GM19324 (cell line): ENCODE measurements around the gene RNF112.
"Not testable (repeated sequence)": the region's sequence is repeated elsewhere in the genome, so short reads cannot be mapped to it uniquely, and the experiment has no call there.

Experiments used
- ATAC-seq: cut with Tn5 transposase; IDR thresholded peaks from one replicate; pipeline ENCODE4 v1.9.1; 2021; ENCODE audit warnings: mild to moderate bottlenecking, moderate library complexity; ENCODE audit not compliant: unreplicated experiment, low FRiP score

RNF112 gene

DNA sequence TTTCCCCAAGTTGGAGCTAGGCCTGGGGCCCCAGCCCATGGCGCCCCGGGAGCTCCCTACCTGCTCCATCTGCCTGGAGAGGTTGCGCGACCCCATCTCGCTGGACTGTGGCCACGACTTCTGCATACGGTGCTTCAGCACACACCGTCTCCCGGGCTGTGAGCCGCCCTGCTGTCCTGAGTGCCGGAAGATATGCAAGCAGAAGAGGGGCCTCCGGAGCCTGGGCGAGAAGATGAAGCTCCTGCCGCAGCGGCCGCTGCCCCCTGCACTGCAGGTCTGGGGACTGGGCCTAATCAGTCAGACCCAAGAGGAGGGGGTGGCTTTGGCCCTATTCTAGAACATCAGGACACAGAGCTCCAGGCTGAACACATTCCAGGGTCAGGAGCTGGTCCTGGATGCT is 1.5 kb downstream of the RNF112 start:
- no peak for ATAC-seq

DNA sequence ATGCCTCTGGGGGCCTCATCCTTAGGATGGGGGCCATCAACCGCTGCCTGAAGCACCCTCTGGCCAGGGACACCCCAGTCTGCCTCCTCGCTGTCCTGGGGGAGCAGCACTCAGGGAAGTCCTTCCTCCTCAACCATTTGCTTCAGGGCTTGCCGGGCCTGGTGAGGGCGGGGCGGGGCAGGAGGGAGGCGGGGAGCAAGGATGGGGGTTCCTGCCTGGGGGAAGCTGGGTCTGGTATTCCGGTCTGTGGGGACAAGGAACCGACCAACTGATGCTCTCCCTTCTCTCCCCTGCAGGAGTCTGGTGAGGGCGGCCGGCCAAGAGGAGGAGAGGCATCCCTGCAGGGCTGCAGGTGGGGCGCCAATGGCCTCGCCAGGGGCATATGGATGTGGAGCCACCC is 2.0 kb downstream of the RNF112 start:
- ATAC-seq = no peak

DNA sequence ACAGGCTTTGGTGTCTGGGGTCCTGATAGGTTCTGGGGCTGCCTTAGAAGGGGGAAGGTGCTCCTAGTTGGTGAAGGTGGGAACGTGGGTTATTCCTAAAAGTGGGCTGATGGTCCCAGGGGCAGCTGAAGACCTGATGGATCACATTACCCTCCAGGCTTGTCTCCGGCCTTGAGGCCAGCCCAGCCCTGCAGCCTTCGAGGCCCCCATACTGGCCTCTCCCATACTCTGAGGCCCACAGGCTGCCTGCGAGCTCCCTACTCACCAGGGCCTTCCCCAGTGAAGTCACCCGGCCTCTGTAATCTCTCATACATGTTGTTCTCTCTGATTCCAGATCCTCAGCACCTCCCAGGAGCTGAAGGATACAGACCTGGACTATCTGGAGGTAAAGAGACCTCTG is 2.7 kb downstream of the RNF112 start:
- no peak for ATAC-seq

DNA sequence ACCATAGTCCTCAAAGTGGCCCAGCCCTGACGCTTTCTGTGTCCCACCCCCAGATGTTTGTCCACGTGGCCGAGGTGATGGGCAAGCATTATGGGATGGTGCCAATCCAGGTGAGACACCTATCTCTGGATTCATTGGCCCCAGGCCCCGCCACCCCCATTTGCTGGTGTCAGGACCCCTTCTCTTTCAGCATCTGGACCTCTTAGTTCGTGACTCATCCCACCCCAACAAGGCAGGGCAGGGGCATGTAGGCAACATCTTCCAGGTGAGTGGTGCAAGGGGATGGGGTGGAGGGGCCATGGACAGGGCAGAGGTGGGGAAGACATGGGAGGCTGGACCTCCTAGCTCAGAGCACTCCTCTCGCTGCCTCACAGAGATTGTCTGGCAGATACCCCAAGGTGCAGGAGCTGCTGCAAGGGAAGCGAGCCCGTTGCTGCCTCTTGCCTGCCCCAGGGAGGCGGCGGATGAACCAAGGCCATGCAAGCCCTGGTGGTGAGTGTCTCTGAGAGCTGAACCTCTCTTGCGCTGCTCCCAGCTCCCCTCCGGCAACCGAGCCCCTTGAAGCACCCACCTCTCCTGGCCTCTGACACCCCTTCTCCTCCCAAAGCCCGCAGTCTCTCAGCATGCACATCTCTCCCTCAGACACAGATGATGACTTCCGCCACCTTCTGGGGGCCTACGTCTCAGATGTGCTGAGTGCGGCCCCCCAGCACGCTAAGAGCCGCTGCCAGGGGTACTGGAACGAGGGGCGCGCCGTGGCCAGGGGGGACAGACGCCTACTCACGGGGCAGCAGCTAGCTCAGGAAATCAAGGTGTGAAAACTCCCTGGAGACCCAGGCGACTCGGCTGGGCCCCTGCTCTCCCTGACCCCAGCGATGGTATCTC is 3.6 kb downstream of the RNF112 start:
- ATAC-seq = no peak

DNA sequence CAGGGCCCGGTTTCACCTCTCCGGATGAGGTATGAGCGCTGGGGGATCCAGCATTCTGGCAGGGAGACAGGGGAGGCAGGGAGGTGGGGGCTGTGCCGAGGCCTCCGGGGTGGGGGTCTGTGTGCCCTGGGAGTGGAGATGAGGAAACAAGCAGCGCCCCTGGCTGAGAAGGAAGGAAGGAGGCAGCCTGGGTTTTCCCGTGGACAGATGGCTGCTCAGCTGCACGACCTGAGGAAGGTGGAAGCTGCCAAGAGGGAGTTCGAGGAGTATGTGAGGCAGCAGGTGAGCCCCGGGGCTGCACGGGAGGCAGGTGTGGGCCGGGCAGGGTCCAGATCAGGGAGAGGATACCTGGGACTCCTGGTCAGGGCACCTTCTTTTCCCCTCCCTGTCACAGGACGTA is 4.3 kb downstream of the RNF112 start:
- no peak for ATAC-seq

DNA sequence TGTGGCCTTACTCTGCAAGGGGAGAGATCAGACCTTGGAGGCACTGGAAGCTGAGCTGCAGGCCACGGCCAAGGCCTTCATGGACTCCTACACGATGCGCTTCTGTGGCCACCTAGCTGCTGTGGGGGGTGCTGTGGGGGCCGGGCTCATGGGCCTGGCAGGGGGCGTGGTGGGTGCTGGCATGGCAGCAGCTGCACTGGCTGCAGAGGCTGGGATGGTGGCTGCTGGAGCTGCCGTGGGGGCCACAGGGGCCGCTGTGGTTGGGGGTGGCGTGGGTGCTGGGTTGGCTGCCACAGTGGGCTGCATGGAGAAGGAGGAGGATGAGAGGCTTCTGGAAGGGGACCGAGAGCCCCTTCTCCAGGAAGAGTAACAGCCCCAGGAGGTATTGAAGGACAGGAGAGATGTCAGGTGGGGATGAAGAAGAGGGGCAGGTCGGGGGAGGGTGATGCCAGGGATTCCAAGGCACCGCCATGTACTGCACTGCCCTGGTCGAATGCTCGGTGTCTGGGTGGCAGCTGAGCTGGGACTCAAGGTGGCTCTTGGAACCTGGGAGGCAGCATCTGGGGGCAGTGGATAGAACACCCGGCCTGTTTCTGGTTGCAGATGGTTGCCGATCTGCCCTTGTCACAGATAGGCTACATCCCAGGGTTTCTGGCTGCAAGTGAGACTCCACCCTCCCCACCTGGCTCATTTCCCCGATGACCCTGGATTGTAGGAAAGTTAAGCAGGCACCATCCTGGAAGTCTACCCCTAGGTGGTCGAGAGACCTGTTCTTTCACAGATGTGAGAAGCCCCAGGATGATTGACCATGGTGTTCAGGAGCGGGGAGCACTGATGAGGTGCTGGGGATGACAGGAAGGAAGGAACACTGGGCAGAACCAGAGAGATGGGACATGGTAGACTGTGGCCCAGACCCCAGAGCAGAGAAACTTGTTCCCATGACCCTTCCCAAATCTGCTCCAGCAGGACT is 5.1 kb downstream of the RNF112 start:
- ATAC-seq = no peak

DNA sequence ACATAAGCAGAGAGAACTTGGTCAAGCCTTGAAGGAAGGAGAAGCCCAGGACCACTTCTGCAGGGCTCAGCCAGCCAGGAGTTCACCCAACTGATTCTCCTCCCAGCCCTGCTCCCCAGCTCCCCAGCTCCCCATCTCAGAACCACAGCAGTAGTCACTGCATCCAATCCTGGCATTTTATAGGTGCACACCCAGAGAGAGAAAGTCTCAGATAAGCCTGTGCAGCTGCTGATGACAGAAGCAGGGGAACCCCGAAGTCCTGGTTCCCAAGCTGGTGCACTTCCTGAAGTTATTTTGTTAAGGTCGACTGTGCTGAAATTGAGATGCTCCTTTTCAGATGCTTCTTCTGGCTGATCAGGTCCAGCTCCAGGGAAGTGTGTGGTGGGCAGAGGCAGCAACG is 6.6 kb downstream of the RNF112 start:
- ATAC-seq = no peak

DNA sequence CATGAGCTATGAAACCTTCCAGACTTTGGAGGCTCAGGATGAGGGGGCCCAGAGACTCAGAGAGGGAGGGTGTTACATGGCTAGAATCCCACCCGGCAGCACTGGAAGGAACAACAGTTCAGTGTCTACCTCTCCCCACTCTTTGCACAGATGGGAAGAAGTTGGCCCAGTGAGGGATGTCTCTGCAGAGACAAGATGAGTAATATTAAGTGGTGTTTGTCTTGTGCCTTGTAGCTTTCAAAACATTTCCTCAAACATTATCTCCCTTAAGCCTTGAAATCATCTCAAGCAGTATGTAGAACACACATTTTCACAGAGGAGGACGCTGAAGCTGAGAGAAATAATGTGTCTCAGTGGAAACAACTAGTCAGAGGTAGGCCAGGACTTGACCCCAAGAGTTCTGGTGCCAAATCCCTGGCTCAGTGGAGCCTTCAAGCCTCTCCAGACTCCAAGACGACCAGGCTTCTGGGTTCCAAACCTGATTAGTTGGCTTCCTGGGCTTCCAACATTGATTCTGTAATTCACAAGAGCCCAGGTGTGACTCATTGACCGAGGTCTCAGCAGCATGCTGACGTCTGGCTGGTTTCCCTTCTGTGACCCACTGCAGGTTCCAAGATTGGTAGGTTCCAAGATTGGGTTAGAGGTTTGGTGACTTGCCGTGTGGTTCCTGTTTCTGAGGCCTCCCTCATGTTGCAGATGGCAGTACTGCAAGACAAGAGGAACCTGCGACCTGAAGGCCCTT is 7.4 kb downstream of the RNF112 start:
- no peak for ATAC-seq

DNA sequence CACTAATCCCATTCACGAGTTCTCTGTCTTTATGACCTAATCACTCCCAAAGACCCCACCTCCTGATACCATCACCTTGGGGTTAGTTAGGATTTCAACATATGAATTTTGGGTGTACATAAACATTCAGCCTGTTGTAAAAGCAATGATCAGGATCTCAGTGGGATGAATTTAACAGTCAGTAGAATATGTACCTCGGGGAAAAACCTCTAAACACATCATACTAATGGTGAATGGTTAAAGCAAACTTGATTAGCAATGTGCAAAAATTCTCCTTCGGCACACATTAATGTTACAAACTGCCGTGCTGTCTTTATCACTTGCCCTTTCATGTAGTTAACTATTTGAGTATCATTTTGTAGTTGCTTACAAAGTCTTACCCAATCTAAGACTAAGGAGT is 10.2 kb downstream of the RNF112 start:
- ATAC-seq = no peak

DNA sequence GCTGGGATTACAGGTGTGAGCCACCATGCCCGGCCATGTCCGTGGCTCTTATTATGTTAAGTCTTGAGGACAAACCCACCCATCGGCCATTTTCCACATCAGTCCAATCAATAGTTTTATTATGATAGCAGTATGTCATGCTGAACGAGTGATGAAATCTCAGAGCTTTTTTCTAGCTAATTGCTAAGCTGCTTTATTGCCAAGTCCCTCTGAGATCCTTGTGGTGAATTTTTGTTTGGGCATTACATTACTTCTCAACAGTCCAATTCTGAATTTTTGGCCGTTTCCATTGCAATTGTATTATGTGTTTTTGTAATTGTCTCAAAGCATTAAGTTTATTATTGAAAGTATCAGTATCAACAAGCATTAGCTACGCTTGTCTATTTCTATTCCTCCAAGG is 10.9 kb downstream of the RNF112 start:
- ATAC-seq = no peak

DNA sequence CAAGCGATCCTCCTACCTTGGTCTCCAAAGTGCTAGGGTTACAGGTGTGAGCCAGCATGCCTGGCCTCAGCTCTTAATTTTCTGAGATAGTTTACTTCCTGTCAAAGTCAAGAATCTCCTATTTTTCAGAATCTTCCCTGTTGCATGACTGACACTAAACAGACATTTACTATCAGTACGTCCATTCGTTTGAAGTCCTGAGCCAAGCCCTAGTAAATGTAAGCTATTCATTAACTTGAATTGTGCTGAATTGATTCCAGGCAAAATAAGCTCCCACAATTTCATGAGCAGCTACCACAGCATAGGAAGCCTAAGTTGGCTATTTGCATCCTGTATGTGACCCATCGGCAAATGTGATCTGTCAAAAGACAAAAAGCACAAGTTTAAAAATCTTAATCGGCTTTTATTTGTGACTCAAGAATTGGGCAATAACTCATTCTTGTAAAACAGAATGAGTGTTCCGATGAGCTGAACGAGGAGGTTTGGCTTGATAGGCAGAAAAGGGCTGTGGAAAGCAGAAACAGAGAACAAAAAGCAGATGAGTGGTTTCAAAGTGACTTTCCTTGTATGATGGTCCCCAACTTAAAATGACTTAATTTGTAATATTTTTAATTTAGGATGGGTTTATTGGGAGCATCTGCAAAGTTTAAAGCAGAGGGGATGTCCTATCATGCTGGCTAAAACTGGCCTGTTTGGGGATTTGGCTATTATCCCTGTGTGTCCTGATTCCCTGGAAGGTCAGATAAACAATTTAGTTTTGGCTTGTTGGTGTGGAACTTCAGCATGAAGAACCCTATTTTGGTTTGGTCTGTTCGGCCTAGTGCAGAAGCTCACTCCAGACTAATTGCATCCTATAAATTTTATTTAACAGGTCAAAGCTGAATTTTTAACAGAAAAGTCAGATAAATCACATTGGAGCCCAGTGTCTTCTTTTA is 14.2 kb downstream of the RNF112 start:
- ATAC-seq = no peak

DNA sequence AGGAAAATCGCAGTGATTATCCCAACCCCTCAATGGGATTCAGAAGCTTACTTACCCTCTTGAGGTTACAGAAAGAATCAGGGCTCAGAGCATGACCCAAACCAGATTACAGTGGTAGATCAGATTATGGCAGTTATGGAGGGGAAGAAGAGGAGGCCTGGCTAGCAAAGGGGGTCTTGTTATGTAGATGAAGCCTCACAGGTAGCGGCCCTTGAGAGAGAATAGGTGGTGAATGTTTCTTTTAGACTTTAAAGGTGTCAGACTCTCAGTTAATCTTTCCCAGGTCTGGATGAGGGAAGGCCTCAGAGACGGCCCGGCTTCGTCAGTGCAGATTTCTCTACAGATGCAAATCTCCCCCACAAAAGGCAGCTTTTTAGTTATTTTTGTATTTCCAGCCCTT is 15.6 kb downstream of the RNF112 start:
- ATAC-seq = no peak

DNA sequence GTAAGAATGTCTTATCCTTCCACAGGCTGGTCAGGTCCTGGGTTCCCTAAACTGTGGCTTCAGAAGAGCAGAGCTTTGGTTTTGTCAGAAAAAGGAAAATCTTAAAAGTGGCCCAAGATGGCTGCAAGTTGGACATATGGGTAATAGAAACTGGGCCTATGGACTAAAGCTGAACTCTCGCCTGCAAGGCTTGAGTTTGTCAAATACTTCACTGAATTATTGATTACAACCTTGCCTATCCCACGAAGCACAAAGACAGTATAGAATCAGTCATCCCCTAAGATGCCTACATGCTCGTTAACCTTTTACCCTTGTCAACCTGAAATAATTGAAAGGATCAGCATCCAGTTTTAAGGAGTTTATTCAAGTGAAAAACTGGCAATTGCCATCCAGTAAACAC is 20.7 kb downstream of the RNF112 start:
- ATAC-seq = no peak

DNA sequence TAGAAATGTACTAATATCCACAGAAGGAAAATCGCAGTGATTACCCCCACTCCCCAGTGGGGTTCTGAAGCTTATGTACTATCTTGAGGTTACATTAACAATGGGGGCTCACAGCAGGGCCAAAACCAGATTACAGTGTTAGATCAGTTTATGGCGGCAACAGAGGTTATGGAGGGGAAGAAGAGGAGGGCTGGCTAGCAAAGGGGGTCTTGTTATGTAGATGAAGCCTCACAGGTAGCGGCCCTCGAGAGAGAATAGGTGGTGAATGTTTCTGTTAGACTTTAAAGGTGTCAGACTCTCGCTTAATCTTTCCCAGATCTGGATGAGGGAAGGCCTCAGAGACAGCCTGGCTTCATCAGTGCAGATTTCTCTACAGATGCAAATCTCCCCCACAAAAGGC is 22.2 kb downstream of the RNF112 start:
- no peak for ATAC-seq

DNA sequence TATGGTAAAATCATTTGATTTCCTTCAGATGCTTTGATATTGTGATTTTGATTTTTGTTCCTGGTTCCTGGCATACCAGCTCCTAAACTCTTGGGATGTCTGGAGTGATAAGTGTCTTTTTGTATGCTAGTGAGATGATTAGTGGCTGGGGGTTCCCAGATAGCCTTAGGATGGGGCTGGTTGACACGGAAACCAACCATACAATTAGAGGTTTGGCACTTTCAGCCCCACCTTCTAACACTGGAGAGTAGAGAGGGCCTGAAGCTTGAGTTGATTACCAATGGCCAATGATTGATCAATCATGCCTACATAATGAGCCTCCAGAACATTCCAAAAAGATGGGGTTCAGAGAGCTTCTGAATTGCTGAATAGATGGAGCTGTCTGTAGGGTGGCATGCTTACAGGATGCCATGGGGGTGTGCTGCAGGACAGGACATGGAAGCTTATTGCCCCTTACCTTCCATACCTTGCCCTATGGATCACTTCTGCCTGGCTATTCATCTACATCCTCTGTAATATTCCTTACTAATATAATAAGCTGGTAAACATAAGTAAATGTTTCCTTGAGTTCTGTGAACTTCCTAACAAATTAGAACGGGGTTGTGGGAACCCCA is 22.8 kb downstream of the RNF112 start:
- ATAC-seq = no peak

DNA sequence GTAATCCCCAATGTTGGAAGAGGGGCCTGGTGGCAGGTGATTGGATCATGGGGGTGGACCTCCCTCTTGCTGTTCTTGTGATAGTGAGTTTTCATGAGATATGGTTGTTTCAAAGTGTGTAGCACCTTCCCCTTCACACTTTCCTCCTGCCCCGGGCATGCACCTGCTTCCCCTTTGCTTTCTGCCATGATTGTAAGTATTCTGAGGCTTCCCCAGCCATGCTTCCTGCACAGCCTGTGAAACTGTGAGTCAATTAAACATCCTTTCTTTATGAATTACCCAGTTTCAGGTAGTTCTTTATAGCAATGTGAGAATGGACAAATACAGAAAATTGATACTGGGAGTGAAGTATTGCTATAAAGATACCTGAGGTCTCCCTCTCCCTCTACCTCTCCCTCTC is 29.4 kb downstream of the RNF112 start:
- ATAC-seq = no peak

DNA sequence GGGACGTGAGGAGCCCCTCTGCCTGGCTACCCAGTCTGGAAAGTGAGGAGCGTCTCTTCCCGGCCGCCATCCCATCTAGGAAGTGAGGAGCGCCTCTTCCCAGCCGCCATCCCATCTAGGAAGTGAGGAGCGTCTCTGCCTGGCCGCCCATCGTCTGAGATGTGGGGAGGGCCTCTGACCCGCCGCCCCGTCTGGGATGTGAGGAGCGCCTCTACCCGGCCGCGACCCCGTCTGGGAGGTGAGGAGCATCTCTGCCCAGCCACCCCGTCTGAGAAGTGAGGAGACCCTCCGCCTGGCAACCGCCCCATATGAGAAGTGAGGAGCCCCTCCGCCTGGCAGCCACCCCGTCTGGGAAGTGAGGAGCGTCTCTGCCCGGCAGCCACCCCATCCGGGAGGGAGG is 30.3 kb downstream of the RNF112 start:
- not testable (repeated sequence) for ATAC-seq

DNA sequence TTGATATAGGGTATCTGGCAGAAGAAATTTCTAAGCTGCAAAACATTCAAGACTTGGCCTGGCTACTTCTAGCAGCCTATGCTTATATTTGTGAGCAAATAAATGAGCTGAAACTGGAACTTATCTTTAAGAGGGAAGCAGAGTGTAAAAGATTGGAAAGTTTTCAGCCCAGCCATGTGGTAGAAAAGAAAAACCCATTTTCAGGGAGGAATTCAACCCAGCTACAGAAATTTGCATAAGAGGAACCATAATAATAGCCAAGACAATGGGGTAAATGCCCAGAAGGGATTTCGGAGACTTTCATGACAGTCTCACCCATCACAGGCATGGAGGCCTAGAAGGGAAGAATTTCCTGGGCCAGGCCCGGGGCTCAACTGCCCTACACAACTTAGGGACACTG is 31.7 kb downstream of the RNF112 start:
- ATAC-seq = no peak

DNA sequence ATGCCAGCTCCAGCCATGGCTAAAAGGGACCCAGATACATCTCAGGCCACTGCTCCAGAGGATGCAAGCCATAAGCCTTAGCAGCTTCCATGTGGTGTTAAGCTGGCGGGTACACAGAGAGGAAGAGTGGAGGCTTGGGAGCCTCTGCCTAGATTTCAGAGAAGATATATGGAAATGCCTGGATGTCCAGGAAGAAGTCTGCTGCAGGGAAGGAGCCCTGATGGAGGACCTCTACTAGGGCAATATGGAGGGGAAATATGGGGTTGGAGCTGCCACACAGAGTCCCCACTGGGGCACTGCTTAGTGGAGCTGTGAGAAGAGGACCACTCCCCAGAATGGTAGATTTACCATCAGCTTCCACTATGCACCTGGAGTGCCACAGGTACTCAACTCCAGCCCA is 32.1 kb downstream of the RNF112 start:
- ATAC-seq = no peak
